ENCODE results near the gene OLFM1.

- TF ChIP-seq CTCF (conservative IDR thresholded peaks at IDR 0.05; ENCODE audit: low read depth, low read length) = no peak
- TF ChIP-seq RAD21 (IDR thresholded peaks at IDR 0.05; ENCODE audit: low read length) = no peak
- no peak for TF ChIP-seq RCOR1 (IDR thresholded peaks at IDR 0.05; ENCODE audit: insufficient replicate concordance, low read length)
- no peak for TF ChIP-seq SMC3 (IDR thresholded peaks at IDR 0.05; ENCODE audit: low read depth, low read length)
- no peak for TF ChIP-seq MAZ (IDR thresholded peaks at IDR 0.05; ENCODE audit: borderline replicate concordance, low read depth, low read length)
- no peak for TF ChIP-seq CEBPB (IDR thresholded peaks at IDR 0.05; ENCODE audit: low read depth, low read length)
- no peak for TF ChIP-seq USF2 (IDR thresholded peaks at IDR 0.05; ENCODE audit: low read depth, low read length)
- TF ChIP-seq POLR2A (IDR thresholded peaks at IDR 0.05; ENCODE audit: low read depth, low read length) = no peak
- TF ChIP-seq CHD1 (IDR thresholded peaks at IDR 0.05; ENCODE audit: low read depth, low read length) = no peak
- no peak for TF ChIP-seq BHLHE40 (IDR thresholded peaks at IDR 0.05; ENCODE audit: low read depth, low read length)
- TF ChIP-seq MXI1 (IDR thresholded peaks at IDR 0.05; ENCODE audit: borderline replicate concordance, low read depth, low read length) = no peak
- no peak for TF ChIP-seq MAFK (IDR thresholded peaks at IDR 0.05; ENCODE audit: low read depth, low read length)
Measured at GRCh38 chr9:135156525-135157510, 69.3 kb downstream of the OLFM1 start.

Measured in IMR-90 (cell line).